Keratinocyte (primary cell): ENCODE results near the gene MMRN2. TPM values are rescaled to one million over a fixed set of nuclear protein-coding genes. Genes with fewer than 3 reads are reported as not detected.

Experiments used
- DNase-seq: peaks from one replicate; pipeline ENCODE4 v3.0.0-alpha.2; 2011; ENCODE audit warnings: low read depth, missing footprints, low spot score
- FAIRE-seq: peaks from 2 replicates; lab custom pipeline; 2011; peaks lifted over from hg19 to GRCh38; lab: Jason Lieb, UNC
- H2AFZ ChIP-seq: 2 replicates; pipeline ENCODE4 v1.6.0; 2012; ENCODE audit warnings: low read length, control low read depth, inconsistent platforms; ENCODE audit not compliant: control insufficient read depth
- H3K27ac ChIP-seq: 2 replicates; pipeline ENCODE4 v1.5.1; 2011; ENCODE audit warnings: low read length; ENCODE audit not compliant: control insufficient read depth, insufficient read depth
- H3K27me3 ChIP-seq: 3 replicates; pipeline ENCODE4 v1.6.0; 2011; ENCODE audit warnings: low read length; ENCODE audit not compliant: control insufficient read depth, insufficient read depth; ENCODE audit errors: extremely low read depth
- H3K36me3 ChIP-seq, 2 experiments: 2 replicates in 1 of 2; 3 replicates in 1 of 2; pipeline ENCODE4 v1.5.1; 2011; ENCODE audit warnings: low read length in 2 of 2, mild to moderate bottlenecking in 1 of 2; ENCODE audit not compliant: control insufficient read depth in 2 of 2, insufficient read depth in 2 of 2; ENCODE audit errors: extremely low read depth in 1 of 2
- H3K4me1 ChIP-seq: 3 replicates; pipeline ENCODE4 v1.5.1; 2011; ENCODE audit warnings: low read length; ENCODE audit not compliant: control insufficient read depth, insufficient read depth; ENCODE audit errors: extremely low read depth
- H3K4me2 ChIP-seq: 3 replicates; pipeline ENCODE4 v1.6.0; 2011; ENCODE audit warnings: low read depth, low read length; ENCODE audit not compliant: control insufficient read depth, insufficient read depth; ENCODE audit errors: extremely low read depth
- H3K4me3 ChIP-seq, 3 experiments: fragments of 200-600 bp in 1 of 3; sonication (generic) in 1 of 3; 2 replicates in 2 of 3; 3 replicates in 1 of 3; pipeline ENCODE4 v1.5.1; 2011 to 2016; ENCODE audit warnings: low read length in 3 of 3, mild to moderate bottlenecking in 3 of 3, control low read depth in 2 of 3, inconsistent platforms in 1 of 3, low read depth in 1 of 3, mixed read lengths in 1 of 3, mixed run types in 1 of 3, moderate library complexity in 1 of 3; ENCODE audit not compliant: control insufficient read depth in 2 of 3, insufficient read depth in 2 of 3; ENCODE audit errors: extremely low read depth in 1 of 3
- H3K79me2 ChIP-seq: 2 replicates; pipeline ENCODE4 v1.6.0; 2012; ENCODE audit warnings: low read length; ENCODE audit not compliant: control insufficient read depth, insufficient read depth
- H3K9ac ChIP-seq: 3 replicates; pipeline ENCODE4 v1.6.0; 2011; ENCODE audit warnings: low read length; ENCODE audit not compliant: control insufficient read depth, insufficient read depth; ENCODE audit errors: extremely low read depth
- H3K9me1 ChIP-seq: 3 replicates; pipeline ENCODE4 v1.6.0; 2011; ENCODE audit warnings: low read length; ENCODE audit not compliant: control insufficient read depth, insufficient read depth; ENCODE audit errors: extremely low read depth
- H3K9me3 ChIP-seq: 2 replicates; pipeline ENCODE4 v1.5.1; 2012; ENCODE audit warnings: low read depth, low read length; ENCODE audit not compliant: control insufficient read depth
- H4K20me1 ChIP-seq: 3 replicates; pipeline ENCODE4 v1.6.0; 2011; ENCODE audit warnings: low read length; ENCODE audit not compliant: control insufficient read depth, insufficient read depth; ENCODE audit errors: extremely low read depth
- CTCF ChIP-seq, 3 experiments: IDR thresholded peaks in 1 of 3; conservative IDR thresholded peaks in 1 of 3; optimal IDR thresholded peaks in 1 of 3; 2 replicates in 2 of 3; 3 replicates in 1 of 3; pipeline versions ENCODE3 to v1.5.1; 2011; ENCODE audit warnings: low read length in 3 of 3, mild to moderate bottlenecking in 3 of 3, moderate library complexity in 2 of 3, control low read depth in 1 of 3, inconsistent platforms in 1 of 3; ENCODE audit not compliant: insufficient read depth in 2 of 3; ENCODE audit errors: extremely low read depth in 1 of 3
- EZH2 ChIP-seq: IDR thresholded peaks from one replicate; pipeline ENCODE4 v1.6.1; 2012; ENCODE audit warnings: inconsistent platforms, mild to moderate bottlenecking, low read length, moderate library complexity
- dilution Hi-C: fragments of 300-500 bp; cut with MboI; formaldehyde crosslinking; loops from one replicate; pipeline ENCODE4 v1.7.0; 2020; ENCODE audit warnings: low sequenced_read_pairs; ENCODE audit not compliant: extremely low pct_ligation_motif_present
- polyA plus RNA-seq, 5 experiments: library from polyadenylated mRNA; depleted of rRNA in 3 of 5; stranded (reverse) in 3 of 5; stranded (forward) in 1 of 5; unstranded in 1 of 5; fragments of >200 nt; gene quantifications; 1 replicate in 1 of 5; 2 replicates in 3 of 5; 3 replicates in 1 of 5; pipeline versions ENCODE4 v1.2.1 to v1.2.3, GENCODE V29; 2011 to 2012; ENCODE audit warnings: missing spikeins in 2 of 5, low read depth in 1 of 5, low replicate concordance in 1 of 5

MMRN2 gene
- polyA plus RNA-seq, 1 donor (not counting 4 experiments of a cell fraction or from before 2014, with no cell fraction given): 13.8 TPM

GRCh38 chr10:86899670-86900276 lies 57.6 kb downstream of the MMRN2 start:
- FAIRE-seq: peak; percentile 74
- dilution Hi-C loops: no loop called here
- Histone ChIP-seq H3K9me3 (no peaks in the 10 kb centered on the region), H3K4me2 (no peak overlapping the region), H3K79me2 (no peaks in the 10 kb centered on the region), H2AFZ (no peak overlapping the region), H3K9ac (no peak overlapping the region), H3K4me3 (no peak overlapping the region), H3K9me1 (no peaks in the 10 kb centered on the region), H3K27ac (no peak overlapping the region), H3K36me3 (peaks cover 4 to 9% of the 10 kb centered on the region in 2 experiments), H3K4me1 (no peaks in the 10 kb centered on the region), H3K27me3 (no peaks in the 10 kb centered on the region), H4K20me1 (no peaks in the 10 kb centered on the region)
- no peak for TF ChIP-seq EZH2
- peak; percentile 58 to 64 (median 61) for TF ChIP-seq CTCF (optimal IDR thresholded peaks at IDR 0.05 in 1 of 3, IDR thresholded peaks at IDR 0.05 in 1 of 3, conservative IDR thresholded peaks at IDR 0.05 in 1 of 3; ENCODE audit: extremely low read depth in 1 of 3, insufficient read depth in 2 of 3, low read length in 3 of 3)
- DNase-seq: no peak

- Histone ChIP-seq H3K79me2 (no peaks in the 10 kb centered on the region), H3K27me3 (no peaks in the 10 kb centered on the region), H3K36me3 (peaks cover 4 to 9% of the 10 kb centered on the region in 2 experiments), H3K4me2 (no peak overlapping the region), H2AFZ (no peak overlapping the region), H3K27ac (no peak overlapping the region), H3K4me1 (no peaks in the 10 kb centered on the region), H3K9me1 (no peaks in the 10 kb centered on the region), H3K9ac (no peak overlapping the region), H4K20me1 (no peaks in the 10 kb centered on the region), H3K4me3 (no peak overlapping the region), H3K9me3 (no peaks in the 10 kb centered on the region)
- FAIRE-seq: no peak
- no peak for DNase-seq
- TF ChIP-seq CTCF (optimal IDR thresholded peaks at IDR 0.05 in 1 of 3, IDR thresholded peaks at IDR 0.05 in 1 of 3, conservative IDR thresholded peaks at IDR 0.05 in 1 of 3; ENCODE audit: extremely low read depth in 1 of 3, insufficient read depth in 2 of 3, low read length in 3 of 3) (no peak), EZH2 (no peak)
- dilution Hi-C loops: no loop called here
Observed at GRCh38 chr10:86899132-86899531, 58.3 kb downstream of the MMRN2 start.
